Medulla oblongata (tissue), 1 donor: ENCODE results near the gene ATP6AP1.

Experiments
- DNase-seq: peaks from one replicate; pipeline ENCODE4 v3.0.0-alpha.2; 2015; ENCODE audit errors: extremely low spot score

ATP6AP1 gene

GRCh38 chrX:154444755-154445246 is 16.3 kb downstream of the ATP6AP1 start:
- no peak for DNase-seq

- DNase-seq: no peak
Observed at GRCh38 chrX:154445776-154446175, 17.3 kb downstream of the ATP6AP1 start.

GRCh38 chrX:154446430-154446829 is 18.0 kb downstream of the ATP6AP1 start:
- DNase-seq: no peak

DNA sequence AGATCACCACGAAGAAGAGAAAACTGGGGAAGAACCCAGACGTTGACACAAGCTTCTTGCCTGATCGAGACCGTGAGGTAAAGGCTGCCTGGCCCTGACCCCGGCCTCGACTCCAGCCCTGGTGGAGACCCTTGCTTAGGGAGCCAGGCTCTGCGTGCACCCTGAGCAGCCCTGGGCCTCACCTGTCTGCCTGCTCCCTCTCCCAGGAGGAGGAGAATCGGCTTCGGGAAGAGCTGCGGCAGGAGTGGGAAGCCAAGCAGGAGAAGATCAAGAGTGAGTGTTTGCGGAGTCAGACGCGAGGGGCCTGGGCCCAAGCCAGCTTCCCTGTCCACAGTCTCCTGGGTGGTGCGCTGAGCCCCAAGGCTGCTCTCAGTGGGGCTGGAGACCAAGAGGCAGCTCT is 20.0 kb downstream of the ATP6AP1 start:
- no peak for DNase-seq

- DNase-seq: no peak
Observed at GRCh38 chrX:154449618-154450017, 21.1 kb downstream of the ATP6AP1 start.

DNA sequence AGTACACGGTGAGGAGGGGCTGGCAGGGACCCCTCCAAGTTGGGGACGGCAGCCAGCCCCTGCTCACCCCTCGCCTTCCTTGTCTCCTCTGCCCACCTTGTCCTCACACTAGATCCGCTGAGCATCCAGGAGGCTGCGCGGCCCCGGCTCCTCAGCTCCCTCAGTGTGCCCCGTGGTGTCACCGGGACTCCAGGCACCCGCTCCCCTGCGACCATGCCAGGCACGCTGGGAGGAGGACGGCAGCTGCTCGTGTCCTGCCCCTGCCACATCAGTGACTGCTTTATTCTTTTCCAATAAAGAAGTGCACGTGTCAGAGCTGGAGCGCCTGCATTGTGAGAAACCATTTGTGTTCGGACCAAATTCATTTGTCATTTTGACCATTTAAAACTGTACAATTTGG is 21.8 kb downstream of the ATP6AP1 start:
- DNase-seq: peak; percentile 9

DNA sequence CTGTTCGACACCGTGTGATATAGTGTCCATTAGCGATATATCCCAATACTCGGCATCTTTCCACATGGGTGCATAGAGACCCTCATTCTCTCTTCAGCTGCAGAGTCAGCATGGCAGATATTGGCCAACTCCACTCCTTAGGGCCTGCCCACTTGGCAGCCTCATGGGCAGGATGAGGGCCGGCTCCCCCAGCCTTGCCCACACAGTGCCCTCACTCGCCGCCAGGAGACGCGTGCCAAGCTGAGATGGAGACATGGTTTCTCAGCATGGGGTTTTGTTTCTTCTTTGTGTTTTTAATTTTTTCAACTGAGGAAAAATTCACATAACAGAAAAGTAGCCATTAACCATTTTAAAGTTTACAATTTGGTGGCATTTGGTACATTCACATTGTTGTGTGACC is 24.3 kb downstream of the ATP6AP1 start:
- DNase-seq: peak; percentile 28

GRCh38 chrX:154457491-154458115 is 29.1 kb downstream of the ATP6AP1 start:
- peak; percentile 13 for DNase-seq

DNA sequence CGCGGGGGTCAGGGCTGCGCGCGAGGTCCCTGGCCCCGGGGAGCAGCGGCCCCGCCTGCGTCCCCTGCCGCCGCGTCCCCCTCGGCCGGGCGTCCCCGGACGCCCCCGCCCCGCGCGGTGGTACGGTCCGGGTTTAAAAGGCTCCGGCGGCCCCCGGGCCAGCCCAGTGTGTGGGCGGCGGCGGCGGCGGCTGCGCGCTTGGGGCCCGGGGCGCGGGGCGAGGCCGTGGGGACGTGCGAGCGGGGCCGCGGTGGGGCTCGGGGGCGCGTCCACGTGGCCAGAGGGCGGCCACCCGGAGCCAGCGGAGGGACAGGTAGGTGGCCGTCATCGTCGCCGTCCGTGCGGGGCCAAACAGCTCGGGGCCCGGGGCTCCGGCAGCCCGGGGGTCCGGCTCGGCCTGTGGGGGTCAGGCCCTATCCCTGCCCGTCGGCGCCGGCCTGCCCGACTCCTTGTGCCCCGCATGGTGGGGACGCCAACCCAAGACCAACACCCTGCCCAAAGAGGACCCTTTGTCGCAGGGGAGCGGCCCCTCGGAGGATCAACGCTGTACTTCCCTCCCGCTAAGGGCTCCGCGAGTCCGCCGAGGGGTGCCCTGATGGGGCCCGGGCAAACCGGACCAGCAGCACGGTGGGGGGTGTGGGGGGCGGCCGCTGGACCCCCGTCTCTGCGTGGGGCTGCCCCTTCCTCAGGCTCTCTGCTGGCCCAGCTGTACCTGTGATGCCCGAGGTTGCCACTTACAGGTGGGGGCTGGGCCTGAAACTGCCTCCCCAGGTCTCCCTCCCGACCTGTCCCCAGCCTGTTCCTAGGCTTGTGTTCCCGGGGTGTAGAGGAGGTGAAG is 29.9 kb downstream of the ATP6AP1 start, which contains the start of gene PLXNA3:
Gene PLXNA3, plus strand, starts transcription at position 166 of the 838 bp plus-strand sequence. CDS start 1,903 bp downstream, outside the sequence.
- DNase-seq: peak; percentile 46

DNA sequence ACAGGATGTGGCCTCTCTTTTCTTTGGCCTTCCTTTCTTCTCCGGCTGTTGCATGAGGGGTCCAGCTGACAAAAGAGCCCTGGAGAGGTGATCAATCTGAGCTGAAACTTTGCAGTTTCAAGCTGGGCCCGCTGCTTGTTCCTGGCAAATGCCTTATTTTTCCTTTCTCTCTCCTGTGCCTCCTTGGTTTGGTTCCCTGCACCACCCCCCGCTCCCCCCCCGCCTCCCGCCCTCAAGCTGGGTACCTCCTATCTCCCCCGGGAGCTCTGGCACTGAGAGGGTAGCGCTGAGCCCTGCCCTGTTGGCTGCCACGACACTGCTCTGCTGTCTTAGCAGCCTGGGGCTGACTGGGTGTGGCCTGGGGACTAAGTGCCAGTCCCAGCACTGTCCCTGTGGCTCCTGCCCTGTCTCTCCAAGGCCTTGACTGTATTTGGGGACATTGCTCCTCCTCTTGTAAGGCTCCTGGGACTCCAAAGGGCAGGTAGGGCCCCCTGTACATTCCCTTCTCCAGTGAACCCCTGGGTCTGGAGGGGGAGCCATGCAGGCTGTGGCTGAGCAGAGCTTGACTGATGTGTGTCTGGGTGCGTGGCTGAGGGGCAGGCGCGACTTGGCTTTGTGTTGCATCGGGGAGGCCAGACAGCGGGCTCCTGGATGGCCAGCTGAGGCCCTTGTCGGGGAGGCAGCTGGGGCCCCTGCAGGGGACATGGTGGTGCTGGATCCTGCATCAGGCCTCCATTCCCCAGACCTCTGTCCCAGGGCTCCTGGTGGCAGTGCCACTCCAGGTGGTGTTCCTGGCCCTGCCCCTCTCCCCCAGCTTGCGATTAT is 30.7 kb downstream of the ATP6AP1 start:
- peak; percentile 37 for DNase-seq

GRCh38 chrX:154459832-154460231 is 31.4 kb downstream of the ATP6AP1 start:
- no peak for DNase-seq

GRCh38 chrX:154460326-154460725 is 31.8 kb downstream of the ATP6AP1 start:
- no peak for DNase-seq

GRCh38 chrX:154462396-154462795 is 33.9 kb downstream of the ATP6AP1 start:
- peak; percentile 61 for DNase-seq

DNA sequence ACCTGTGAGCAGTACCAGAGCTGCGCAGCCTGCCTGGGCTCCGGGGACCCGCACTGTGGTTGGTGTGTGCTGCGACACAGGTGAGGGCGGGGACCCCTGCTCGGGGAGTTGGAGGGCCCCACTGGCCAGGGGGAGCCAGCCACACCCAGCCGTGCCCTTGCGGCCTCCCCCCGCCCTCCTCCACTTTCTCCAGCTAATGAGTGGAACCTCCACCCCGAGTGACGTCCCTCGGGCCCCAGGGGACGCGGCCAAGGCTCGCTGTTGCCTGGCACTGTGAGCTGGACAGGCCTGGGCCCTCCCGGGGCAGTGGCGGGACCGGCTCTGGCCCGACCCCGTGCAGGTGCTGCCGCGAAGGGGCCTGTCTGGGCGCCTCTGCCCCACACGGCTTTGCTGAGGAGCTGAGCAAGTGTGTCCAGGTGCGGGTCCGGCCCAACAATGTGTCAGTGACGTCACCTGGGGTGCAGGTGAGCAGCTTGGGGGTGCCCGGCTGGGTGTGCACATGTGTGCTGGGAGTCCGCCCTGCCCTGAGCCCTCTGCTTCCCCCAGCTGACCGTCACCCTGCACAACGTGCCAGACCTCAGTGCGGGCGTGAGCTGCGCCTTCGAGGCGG is 35.2 kb downstream of the ATP6AP1 start:
- DNase-seq: no peak

DNA sequence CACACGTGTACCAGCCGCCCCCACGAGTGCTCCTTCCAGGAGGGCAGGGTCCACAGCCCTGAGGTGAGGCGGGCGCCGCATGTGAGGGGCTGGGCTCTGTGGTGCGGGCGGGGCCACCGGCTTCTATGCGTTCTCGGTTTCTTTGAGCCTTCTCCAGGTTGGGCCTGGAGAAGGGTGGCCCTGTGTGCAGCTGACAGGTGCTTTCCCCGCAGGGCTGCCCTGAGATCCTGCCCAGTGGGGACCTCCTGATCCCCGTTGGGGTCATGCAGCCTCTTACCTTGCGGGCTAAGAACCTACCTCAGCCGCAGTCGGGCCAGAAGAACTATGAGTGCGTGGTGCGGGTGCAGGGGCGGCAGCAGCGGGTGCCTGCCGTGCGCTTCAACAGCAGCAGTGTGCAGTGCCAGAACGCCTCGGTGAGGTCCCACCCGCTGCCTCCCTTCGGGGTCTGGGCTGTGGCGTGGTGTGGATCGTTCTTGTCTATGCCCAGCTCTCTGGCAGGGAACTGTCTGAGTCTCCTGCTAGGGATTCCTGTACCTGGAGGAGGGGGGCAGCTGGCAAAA is 36.4 kb downstream of the ATP6AP1 start:
- no peak for DNase-seq

DNA sequence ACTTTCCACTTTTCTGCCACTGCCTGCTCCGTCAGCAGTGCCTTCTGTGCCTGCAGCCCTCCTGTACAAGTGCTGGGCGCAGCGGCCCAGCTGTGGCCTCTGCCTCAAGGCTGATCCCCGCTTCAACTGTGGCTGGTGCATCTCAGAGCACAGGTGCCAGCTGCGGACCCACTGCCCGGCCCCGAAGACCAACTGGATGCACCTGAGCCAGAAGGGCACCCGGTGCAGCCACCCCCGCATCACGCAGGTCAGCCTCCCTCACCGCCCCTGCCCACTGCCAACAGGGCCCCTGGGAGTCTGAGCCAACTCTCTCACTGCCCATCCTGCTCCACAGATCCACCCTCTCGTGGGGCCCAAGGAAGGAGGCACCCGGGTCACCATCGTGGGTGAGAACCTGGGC is 37.1 kb downstream of the ATP6AP1 start:
- DNase-seq: no peak

DNA sequence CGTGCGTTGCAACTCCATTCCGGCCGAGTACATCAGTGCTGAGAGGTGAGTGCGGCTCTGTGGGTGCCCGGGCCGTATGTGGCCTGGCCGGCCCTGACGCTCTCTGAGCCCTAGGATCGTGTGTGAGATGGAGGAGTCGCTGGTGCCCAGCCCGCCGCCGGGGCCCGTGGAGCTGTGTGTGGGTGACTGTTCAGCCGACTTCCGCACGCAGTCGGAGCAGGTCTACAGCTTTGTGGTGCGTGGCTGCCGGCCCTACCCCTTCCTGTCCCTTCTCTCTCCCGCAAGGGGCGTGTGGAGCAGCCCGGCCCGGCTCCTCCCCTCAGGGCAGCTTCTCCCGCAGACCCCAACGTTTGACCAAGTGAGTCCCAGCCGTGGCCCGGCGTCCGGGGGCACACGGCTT is 37.6 kb downstream of the ATP6AP1 start:
- DNase-seq: no peak

GRCh38 chrX:154466907-154467306 is 38.4 kb downstream of the ATP6AP1 start:
- DNase-seq: no peak

DNA sequence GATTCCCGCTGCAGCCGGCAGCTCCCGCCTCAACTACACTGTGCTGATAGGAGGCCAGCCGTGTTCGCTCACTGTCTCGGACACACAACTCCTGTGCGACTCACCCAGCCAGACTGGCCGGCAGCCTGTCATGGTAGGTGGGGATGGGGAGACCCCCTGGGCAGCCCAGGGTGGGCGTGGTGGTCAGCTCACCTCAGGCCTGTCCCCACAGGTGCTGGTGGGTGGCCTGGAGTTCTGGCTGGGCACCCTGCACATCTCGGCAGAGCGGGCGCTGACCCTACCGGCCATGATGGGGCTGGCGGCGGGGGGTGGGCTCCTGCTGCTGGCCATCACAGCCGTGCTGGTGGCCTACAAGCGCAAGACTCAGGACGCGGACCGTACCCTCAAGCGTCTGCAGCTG is 39.1 kb downstream of the ATP6AP1 start:
- DNase-seq: no peak

DNA sequence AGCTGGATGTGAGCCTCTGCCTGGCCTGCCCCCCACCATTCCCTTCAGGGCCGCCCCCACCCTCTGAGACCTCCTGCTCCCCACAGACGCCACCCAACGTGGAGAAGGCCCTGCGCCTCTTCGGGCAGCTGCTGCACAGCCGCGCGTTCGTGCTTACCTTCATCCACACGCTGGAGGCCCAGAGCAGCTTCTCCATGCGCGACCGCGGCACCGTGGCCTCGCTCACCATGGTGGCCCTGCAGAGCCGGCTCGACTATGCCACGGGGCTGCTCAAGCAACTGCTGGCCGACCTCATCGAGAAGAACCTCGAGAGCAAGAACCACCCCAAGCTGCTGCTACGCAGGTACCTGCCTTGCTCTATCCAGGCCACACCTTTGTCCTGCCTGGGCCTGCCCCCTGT is 39.7 kb downstream of the ATP6AP1 start:
- no peak for DNase-seq

GRCh38 chrX:154469114-154469513 is 40.6 kb downstream of the ATP6AP1 start:
- DNase-seq: no peak
